HEK293 (cell line): ENCODE results near the gene PACRG.

Experiments
- CTCF ChIA-PET: fragments of 350-600 bp; formaldehyde crosslinking; extraction: SDS; loops from one replicate; lab custom pipeline; 2021; ENCODE audit warnings: antibody characterized with exemption; lab: Yijun Ruan, JAX
- POLR2A ChIA-PET: fragments of 300-600 bp; formaldehyde crosslinking; extraction: SDS; loops from one replicate; lab custom pipeline; 2020; ENCODE audit warnings: antibody characterized with exemption, inconsistent platforms; lab: Yijun Ruan, JAX
- H3K27ac ChIP-seq: fragments of 200-500 bp; sonication (Bioruptor generic); 2 replicates; pipeline ENCODE4 v1.5.1; 2014; ENCODE audit warnings: low read depth, low read length, control low read depth, inconsistent platforms; ENCODE audit errors: extremely low read depth
- H3K36me3 ChIP-seq, 2 experiments: fragments of 200-500 bp in 1 of 2; sonication (Bioruptor generic) in 1 of 2; 1 replicate in 1 of 2; 2 replicates in 1 of 2; pipeline ENCODE4 v1.5.1; 2014 to 2017; ENCODE audit warnings: inconsistent platforms in 2 of 2, low read length in 2 of 2; ENCODE audit not compliant: control insufficient read depth in 2 of 2, insufficient read depth in 1 of 2
- H3K4me1 ChIP-seq: fragments of 200-500 bp; sonication (Bioruptor generic); 2 replicates; pipeline ENCODE4 v1.5.1; 2014; ENCODE audit warnings: mild to moderate bottlenecking, low read length, inconsistent platforms; ENCODE audit not compliant: control insufficient read depth, insufficient read depth
- H3K4me3 ChIP-seq: 2 replicates; pipeline ENCODE4 v1.5.1; 2011; ENCODE audit warnings: low read depth, mild to moderate bottlenecking, control low read depth, low read length, moderate library complexity
- H3K9me3 ChIP-seq: fragments of 200-500 bp; sonication (Bioruptor generic); 2 replicates; pipeline ENCODE4 v1.5.1; 2014; ENCODE audit warnings: low read depth, low read length, inconsistent platforms; ENCODE audit not compliant: control insufficient read depth, insufficient read depth
- IKZF3 ChIP-seq: fragments of 450-650 bp; IDR thresholded peaks from 2 replicates; pipeline ENCODE4 v1.5.0; 2018; ENCODE audit warnings: missing biosample characterization, mild to moderate bottlenecking, missing genetic modification characterization, moderate library complexity
- KLF16 ChIP-seq: fragments of 450-650 bp; formaldehyde crosslinking; IDR thresholded peaks from 2 replicates; pipeline ENCODE4 v1.5.1; 2017; ENCODE audit warnings: missing biosample characterization, missing genetic modification characterization
- OVOL3 ChIP-seq: fragments of 450-650 bp; formaldehyde crosslinking; IDR thresholded peaks from 2 replicates; pipeline ENCODE4 v1.5.1; 2016; ENCODE audit warnings: missing biosample characterization, missing genetic modification characterization
- TSHZ1 ChIP-seq: fragments of 450-650 bp; formaldehyde crosslinking; IDR thresholded peaks from 2 replicates; pipeline ENCODE4 v1.5.1; 2016; ENCODE audit warnings: missing biosample characterization, missing genetic modification characterization, borderline replicate concordance
- ZBTB20 ChIP-seq: fragments of 450-650 bp; formaldehyde crosslinking; IDR thresholded peaks from 2 replicates; pipeline ENCODE4 v1.5.1; 2016; ENCODE audit warnings: missing biosample characterization, missing genetic modification characterization
- ZBTB48 ChIP-seq: fragments of 450-650 bp; formaldehyde crosslinking; IDR thresholded peaks from 2 replicates; pipeline ENCODE4 v1.5.1; 2016; ENCODE audit warnings: missing biosample characterization, missing genetic modification characterization
- ZBTB8A ChIP-seq: fragments of 450-650 bp; formaldehyde crosslinking; IDR thresholded peaks from 2 replicates; pipeline ENCODE4 v1.5.1; 2016; ENCODE audit warnings: missing biosample characterization, missing genetic modification characterization
- ZIC2 ChIP-seq: fragments of 450-650 bp; formaldehyde crosslinking; IDR thresholded peaks from 2 replicates; pipeline ENCODE4 v1.5.1; 2016; ENCODE audit warnings: missing biosample characterization, missing genetic modification characterization
- ZNF155 ChIP-seq: fragments of 450-650 bp; formaldehyde crosslinking; IDR thresholded peaks from 2 replicates; pipeline ENCODE4 v1.5.1; 2016; ENCODE audit warnings: missing biosample characterization, missing genetic modification characterization
- ZNF169 ChIP-seq: fragments of 450-650 bp; formaldehyde crosslinking; IDR thresholded peaks from 2 replicates; pipeline ENCODE4 v1.5.1; 2016; ENCODE audit warnings: missing biosample characterization, missing genetic modification characterization
- ZNF274 ChIP-seq, 2 experiments: fragments of 200-500 bp in 1 of 2; fragments of 450-650 bp in 1 of 2; sonication (Bioruptor generic) in 1 of 2; formaldehyde crosslinking in 1 of 2; IDR thresholded peaks; 2 replicates each; pipeline versions ENCODE4 v1.5.1 to v1.6.1; 2014 to 2016; ENCODE audit warnings: borderline replicate concordance in 1 of 2, inconsistent platforms in 1 of 2, low read length in 1 of 2, missing biosample characterization in 1 of 2, missing genetic modification characterization in 1 of 2
- ZNF280D ChIP-seq: fragments of 450-650 bp; formaldehyde crosslinking; IDR thresholded peaks from 2 replicates; pipeline ENCODE4 v1.5.1; 2016; ENCODE audit warnings: missing biosample characterization, missing genetic modification characterization
- ZNF292 ChIP-seq: fragments of 450-650 bp; formaldehyde crosslinking; IDR thresholded peaks from 2 replicates; pipeline ENCODE4 v1.5.1; 2016; ENCODE audit warnings: low read depth, missing biosample characterization, missing genetic modification characterization, borderline replicate concordance
- ZNF704 ChIP-seq: fragments of 450-650 bp; formaldehyde crosslinking; IDR thresholded peaks from 2 replicates; pipeline ENCODE4 v1.5.1; 2016; ENCODE audit warnings: missing biosample characterization, missing genetic modification characterization
- ZNF791 ChIP-seq: fragments of 450-650 bp; formaldehyde crosslinking; IDR thresholded peaks from 2 replicates; pipeline ENCODE4 v1.5.1; 2016; ENCODE audit warnings: missing biosample characterization, missing genetic modification characterization
- ZNF843 ChIP-seq: fragments of 450-650 bp; formaldehyde crosslinking; IDR thresholded peaks from 2 replicates; pipeline ENCODE4 v1.5.1; 2016; ENCODE audit warnings: missing biosample characterization, missing genetic modification characterization

Gene PACRG

GRCh38 chr6:163133017-163133416 is 405.2 kb downstream of the PACRG start (continued):
- no peak for TF ChIP-seq ZBTB20 (tag by site-specific recombination)
- no peak for TF ChIP-seq ZBTB48 (tag by site-specific recombination)

- TF ChIP-seq OVOL3, result no peak
- TF ChIP-seq KLF16, result no peak
- TF ChIP-seq ZNF791 (tag by site-specific recombination), result no peak
- TF ChIP-seq IKZF3 (tag by site-specific recombination), result no peak
- no peak for TF ChIP-seq ZNF280D (tag by site-specific recombination)
- TF ChIP-seq ZNF292 (tag by site-specific recombination), result no peak
- TF ChIP-seq ZNF843, result no peak
- no peak for TF ChIP-seq ZNF155 (tag by site-specific recombination)
- TF ChIP-seq ZNF274 (IDR thresholded peaks at IDR 0.05; ENCODE audit: low read length), result no peak
- TF ChIP-seq ZNF274 (tag by site-specific recombination; IDR thresholded peaks at IDR 0.05; ENCODE audit: borderline replicate concordance), result no peak
- TF ChIP-seq ZIC2 (tag by site-specific recombination), result no peak
- no peak for TF ChIP-seq ZNF704
- no peak for TF ChIP-seq ZNF169 (tag by site-specific recombination)
- TF ChIP-seq ZBTB8A (tag by site-specific recombination), result no peak
- TF ChIP-seq TSHZ1, result no peak
- TF ChIP-seq, all 188 proteins: peak for 0
- Histone ChIP-seq H3K27ac (no peak overlapping the region), H3K9me3 (no peaks in the 10 kb centered on the region; the same call in 1 of the 2 replicates), H3K4me3 (no peak overlapping the region), H3K36me3 (no peaks in the 10 kb centered on the region), H3K4me1 (no peaks in the 10 kb centered on the region)
- POLR2A ChIA-PET, result no interaction called here
- CTCF ChIA-PET, result interaction anchor here (1.1 kb wide), 1 partner anchor 36 kb away, joined by 4 read pairs; no protein-coding TSS in a partner anchor
Observed at GRCh38 chr6:163133691-163134090, 405.9 kb downstream of the PACRG start.
